Gastroesophageal sphincter (tissue), 3 donors: Measurements from ENCODE around the gene COX7B2.

Experiments
- EP300 ChIP-seq: sonication (generic); formaldehyde crosslinking; IDR thresholded peaks from one replicate; pipeline ENCODE4 v1.6.1; 2017; ENCODE audit warnings: antibody characterized with exemption, mild to moderate bottlenecking
- POLR2A ChIP-seq, 2 donors: fragments of 450-650 bp; IDR thresholded peaks; one replicate each; pipeline ENCODE4 v1.6.1; 2017; ENCODE audit warnings: antibody characterized with exemption in 2 of 2, mild to moderate bottlenecking in 2 of 2, moderate library complexity in 1 of 2
- POLR2AphosphoS5 ChIP-seq: sonication (generic); formaldehyde crosslinking; IDR thresholded peaks from one replicate; pipeline ENCODE4 v1.6.1; 2017; ENCODE audit warnings: antibody characterized with exemption
- TF ChIP-seq, protein P1 (sequence below), 4 experiments: fragments of 200-600 bp in 2 of 4; fragments of 450-650 bp in 2 of 4; sonication (generic) in 1 of 4; IDR thresholded peaks; one replicate each; pipeline ENCODE4 v1.5.1; 2017 to 2019; ENCODE audit warnings: antibody characterized with exemption in 4 of 4, mild to moderate bottlenecking in 2 of 4, moderate library complexity in 2 of 4

DNA sequence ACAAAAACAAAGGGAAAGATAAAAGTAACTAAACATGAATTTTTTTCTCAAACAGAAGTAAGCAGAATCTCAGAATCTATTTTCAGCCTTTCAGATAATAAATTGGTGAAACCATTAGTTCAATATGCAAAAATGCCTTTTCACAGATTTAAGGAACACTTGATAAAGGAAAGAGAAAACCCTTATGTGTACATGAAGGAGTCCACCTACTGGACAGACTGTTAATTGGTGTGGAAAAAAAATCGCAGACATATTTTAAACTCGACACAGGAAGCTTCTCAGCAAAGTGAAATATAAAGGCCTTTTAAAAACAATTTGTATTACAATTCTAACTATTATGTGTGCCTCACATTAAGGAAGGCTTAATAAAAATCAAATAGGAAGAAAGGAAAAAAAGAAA, 22.3 kb downstream of the COX7B2 start:
- TF ChIP-seq POLR2A (IDR thresholded peaks at IDR 0.05) (no peak), POLR2AphosphoS5 (no peak), EP300 (no peak)
- TF ChIP-seq, protein P1, sequence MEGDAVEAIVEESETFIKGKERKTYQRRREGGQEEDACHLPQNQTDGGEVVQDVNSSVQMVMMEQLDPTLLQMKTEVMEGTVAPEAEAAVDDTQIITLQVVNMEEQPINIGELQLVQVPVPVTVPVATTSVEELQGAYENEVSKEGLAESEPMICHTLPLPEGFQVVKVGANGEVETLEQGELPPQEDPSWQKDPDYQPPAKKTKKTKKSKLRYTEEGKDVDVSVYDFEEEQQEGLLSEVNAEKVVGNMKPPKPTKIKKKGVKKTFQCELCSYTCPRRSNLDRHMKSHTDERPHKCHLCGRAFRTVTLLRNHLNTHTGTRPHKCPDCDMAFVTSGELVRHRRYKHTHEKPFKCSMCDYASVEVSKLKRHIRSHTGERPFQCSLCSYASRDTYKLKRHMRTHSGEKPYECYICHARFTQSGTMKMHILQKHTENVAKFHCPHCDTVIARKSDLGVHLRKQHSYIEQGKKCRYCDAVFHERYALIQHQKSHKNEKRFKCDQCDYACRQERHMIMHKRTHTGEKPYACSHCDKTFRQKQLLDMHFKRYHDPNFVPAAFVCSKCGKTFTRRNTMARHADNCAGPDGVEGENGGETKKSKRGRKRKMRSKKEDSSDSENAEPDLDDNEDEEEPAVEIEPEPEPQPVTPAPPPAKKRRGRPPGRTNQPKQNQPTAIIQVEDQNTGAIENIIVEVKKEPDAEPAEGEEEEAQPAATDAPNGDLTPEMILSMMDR (IDR thresholded peaks at IDR 0.05): peak in 1 of 4 experiments; percentile 22
